Activated CD4-positive, alpha-beta T cell treated with anti-CD3 and anti-CD28 coated beads for 24 hours (primary cell): ENCODE measurements around the gene PYGM.

Source experiments
- DNase-seq, 2 donors: peaks; one replicate each; pipeline ENCODE4 v3.0.0-alpha.2; 2020; ENCODE audit warnings: low read depth in 2 of 2

The PYGM gene

GRCh38 chr11:64753380-64754123 is 6.2 kb downstream of the PYGM start:
- no peak for DNase-seq

DNA sequence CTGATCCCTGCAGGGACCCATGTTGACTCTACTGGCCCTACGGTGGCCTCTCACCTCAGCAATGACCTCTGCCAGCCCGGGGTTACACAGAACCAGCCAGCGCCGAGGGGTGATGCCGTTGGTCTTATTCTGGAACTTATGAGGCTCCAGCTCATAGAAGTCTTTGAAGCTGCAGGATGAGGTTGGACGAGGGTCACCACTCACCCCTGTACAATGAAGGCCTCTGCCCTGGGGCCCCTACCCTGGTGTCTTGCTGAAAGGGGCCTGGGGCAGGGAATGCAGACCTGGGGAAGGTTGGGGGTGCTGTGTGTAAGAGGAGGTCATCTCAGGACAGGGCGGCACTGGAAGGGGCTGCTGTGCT is 6.8 kb downstream of the PYGM start:
- no peak for DNase-seq

GRCh38 chr11:64752175-64752970 is 7.4 kb downstream of the PYGM start:
- no peak for DNase-seq

DNA sequence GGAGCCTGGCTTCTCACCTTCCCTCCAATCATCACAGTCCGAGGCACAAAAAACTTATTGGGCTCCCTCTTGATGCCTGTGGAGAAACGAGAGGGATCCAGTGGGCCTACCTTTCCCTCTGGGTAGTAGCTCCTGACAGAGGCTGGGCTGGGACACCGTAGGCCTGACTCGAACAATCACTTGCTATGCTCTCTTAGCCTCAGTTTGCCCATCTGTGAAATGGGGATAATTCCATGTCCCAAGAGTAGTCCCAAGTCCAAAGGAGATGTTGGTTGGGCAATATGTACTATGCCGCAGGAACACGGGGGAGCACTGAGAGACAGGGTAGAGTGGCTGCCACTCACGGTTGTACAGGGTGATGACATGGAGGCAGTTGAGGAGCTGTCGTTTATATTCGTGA is 8.2 kb downstream of the PYGM start:
- DNase-seq, result no peak

DNA sequence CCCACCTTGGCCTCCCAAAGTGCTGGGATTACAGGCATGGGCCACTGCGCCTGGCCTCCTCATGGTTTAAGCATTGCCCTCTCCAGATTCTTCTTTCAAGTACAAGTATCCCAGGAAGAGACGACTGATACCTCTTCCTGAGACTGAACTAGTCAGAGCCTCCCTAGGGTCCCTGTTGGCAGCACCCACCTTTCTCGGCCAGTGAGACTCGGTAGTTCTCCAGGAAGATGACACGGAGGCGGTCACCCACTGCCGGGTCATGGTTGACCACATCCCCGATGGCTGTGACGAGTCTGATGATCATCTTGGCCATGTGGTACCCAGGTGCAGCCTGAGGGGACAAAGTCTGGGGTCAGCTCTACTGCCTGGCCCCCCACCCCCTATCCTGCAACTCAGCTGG is 8.6 kb downstream of the PYGM start:
- no peak for DNase-seq

GRCh38 chr11:64750361-64751054 is 9.3 kb downstream of the PYGM start:
- no peak for DNase-seq

GRCh38 chr11:64747961-64748665 is 11.7 kb downstream of the PYGM start:
- DNase-seq, result no peak

DNA sequence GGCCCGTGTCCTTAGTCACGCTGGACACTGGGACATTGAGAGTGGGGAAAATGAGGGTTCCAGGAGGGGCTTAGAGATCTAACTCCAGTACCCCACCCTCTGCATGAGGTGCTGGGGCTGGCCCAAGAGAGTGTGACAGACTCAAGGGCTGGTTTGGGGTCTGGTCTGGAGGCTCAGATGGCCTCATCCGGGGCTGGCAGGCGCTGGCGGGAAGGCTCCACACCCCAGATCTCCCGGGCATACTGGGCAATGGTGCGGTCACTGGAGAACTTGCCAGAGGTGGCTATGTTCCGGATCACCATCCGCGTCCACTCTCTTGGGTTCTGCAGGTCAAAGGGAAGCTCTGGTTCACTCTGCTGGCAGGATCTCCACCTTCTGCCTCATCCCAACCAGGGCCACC is 13.3 kb downstream of the PYGM start:
- DNase-seq, result no peak

DNA sequence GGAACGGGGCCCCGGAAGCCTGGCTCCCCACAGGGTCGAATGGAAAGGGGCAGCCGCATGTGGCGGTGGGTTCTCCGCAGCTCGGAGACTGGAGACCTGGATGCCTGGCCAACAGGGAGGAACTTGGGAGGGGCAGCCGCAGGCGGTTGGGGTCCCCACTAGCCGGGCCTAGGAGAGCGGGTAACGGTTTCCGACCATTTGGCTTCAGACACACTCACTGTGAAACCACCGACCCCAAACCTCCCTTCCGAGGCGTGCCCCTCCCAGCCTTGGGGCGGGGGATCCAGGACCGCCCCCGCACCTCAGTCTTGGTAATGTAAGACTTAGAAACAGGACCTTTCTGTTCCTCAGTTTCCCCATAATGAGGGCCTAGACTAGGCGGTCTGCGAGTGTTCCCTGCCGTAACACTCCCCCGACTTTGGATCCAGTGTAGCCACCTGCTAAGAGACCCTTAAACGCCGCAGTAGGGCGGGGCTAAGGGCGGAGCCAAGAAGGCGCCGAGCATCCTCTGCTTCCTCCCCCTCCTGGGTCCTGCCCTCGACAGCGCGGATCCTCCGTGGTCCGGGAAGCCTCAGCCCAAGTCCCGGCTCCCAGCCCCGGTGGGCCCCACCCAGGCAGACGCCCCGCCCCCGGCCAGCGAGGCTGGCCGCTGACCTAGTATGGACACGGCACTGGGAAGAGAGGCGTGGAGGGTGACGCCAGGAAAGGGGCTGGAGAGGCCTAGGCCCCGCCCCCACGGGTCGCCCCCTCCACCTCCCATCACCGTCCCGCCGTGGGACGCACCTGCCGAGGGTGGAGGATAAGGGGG is 14.0 kb downstream of the PYGM start:
- DNase-seq, result no peak

- no peak for DNase-seq
Observed at GRCh38 chr11:64745189-64745520, 14.6 kb downstream of the PYGM start.

GRCh38 chr11:64744544-64745188 is 15.1 kb downstream of the PYGM start:
- DNase-seq, result no peak

DNA sequence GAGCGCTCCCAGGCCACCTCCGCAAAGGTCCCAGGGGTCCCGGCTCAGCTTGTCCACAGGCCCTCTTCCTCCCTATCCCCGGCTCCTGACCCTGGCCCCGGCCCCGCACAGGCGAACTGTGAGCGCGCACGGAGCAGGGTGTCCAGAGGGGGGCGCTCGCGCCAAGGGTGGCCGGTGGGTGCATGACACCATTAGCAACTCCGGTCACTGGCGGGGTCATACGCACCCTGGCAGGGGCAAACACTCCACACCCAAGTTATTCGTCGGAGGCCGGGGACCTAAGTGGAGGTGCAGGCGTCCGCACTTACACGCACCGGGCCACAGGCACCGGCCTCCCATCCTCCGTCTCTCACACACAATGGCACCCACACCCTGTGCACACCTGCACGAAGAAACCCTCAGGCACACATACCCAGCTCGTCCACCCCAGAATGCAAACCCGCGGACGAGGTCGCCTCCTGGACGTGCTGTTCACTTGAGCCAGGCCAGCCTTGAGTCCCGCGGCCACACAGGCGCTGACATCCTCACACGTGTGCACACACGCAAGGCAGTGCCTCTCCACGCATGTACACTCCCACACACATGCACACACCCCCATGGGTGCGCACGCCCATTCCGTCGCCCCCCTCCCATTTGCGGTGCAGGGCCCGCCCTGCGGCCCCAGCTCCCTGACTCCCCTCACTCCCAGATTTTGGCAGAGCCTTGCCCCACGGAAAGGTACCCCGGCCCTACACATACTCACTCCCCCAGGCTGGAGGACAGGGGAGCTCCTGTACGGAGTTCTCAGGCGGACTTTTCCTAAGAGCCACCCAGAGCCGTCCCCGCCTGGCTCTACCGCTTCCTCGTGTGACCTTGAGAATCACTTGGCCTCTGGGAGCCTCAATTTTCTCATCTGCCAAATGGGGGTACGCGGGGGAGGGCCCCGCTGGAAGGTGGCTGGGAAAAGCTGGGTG is 15.9 kb downstream of the PYGM start, which contains the start of gene RASGRP2:
TSS of gene RASGRP2 (minus strand) at position 552 of the 953 bp plus-strand sequence. CDS start 1,276 bp downstream, outside the sequence.
- peak; percentile 65 to 66 for DNase-seq

DNA sequence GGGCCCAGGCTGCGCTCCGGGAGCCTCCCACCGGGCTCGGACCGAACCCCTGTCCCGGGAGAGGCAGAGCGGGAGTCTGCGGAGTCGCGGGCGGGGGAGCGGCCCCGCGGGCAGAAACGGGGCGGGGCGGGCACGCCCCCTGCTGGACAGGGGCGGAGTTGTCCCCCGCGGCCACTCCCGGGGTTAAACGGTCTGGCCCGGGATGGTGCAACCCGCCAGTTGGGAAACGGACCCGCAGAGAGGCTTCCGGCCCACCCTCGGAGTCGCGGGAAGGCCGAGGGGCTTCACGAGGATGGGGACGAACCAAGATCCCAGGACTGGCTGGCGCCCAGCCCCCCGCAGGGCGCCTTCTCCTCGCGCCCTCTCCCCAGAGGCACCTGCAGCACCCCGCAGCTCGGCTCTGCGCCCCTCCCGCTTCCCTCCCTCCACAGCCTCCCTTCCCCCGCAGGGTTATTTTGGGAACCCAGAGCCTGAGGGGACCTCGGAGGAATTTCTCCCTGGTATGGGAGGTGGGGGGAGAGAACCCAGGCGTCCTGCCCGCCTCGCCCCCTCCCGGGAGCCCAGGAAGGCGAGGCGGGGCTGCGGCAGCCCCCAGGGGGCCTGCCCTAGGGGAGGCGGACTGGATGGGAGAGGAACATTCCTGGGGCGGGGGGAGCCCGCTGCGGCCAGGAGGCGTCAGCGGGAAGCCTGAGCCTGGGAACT is 16.7 kb downstream of the PYGM start:
- DNase-seq, result peak; percentile 65 to 69

- no peak for DNase-seq
Observed at GRCh38 chr11:64742087-64742888, 17.5 kb downstream of the PYGM start.

DNA sequence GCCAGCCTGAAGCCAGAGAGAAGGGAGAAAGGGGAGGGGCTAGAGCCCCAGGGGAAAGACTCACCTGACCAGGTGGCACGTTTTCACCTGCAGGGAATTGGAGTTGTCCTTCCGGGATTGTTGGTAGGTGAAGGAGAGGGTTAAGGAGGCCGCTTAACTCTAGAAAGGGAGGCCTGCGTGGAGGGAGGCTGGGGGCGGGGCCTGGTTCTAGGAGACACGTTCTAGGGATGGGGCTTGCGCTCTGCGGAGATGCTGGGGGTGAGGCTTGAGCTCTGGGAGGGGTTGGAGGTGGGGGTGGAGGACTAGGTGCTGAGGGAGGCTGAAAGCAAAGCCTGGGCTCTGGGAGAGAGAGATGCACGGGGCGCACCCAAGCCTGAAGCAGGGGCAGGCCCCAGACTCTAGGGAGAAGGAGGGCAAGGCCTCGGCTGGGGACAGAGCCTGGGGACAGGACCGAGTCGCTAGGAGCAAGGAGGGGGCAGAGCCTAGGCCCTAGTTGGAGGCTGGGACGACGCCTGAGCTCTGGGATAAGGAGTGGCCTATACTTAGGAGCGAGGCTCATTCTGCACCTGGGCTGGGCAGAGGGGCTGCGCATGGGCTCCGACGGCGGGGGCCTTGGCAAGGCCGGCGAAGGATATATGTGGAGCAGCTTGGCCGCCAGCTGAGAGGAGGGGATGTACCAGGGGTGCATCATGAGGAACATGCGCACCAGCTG is 18.2 kb downstream of the PYGM start:
- no peak for DNase-seq

DNA sequence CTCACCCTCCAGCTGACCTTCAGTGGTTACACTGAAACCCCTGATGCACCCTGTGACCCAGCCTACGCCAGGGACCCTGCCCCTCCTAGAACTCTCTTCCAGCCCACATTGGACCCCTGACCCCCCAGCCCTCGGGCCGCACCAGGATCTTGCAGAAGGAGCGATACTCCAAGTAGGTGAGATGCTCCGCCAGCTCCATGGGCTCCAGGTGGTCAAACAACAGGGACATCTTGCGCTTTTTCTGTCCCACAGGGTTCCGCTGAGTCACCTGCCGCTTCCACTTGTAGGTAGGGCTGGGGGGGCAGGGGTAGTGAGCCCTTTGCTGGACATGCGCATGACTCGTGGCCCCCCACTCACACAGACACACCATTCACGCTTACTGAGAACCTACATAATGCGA is 19.9 kb downstream of the PYGM start:
- DNase-seq, result no peak

DNA sequence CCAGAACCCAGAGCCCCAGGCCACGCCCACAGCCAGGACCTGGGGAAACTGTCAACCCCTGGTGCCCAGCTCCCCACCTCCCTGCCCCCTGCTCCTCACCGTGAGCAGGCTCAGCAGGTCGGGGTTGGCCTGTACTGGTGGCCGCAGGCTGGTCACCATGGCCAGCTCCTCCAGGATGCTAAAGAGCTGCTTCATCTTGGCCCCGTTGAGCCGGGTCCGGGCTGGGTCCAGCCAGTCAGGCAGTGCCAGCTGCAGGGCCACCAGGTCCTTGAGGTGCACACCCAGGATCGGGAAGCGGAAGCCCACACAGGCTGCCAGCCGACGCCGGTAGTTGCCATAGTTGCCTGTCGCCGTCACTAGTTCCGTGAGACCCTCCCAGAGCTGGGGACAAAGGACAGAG is 23.1 kb downstream of the PYGM start:
- DNase-seq, result no peak
